Karpas-422 (cell line): ENCODE results near the gene CELSR1. TPM values are rescaled to one million over a fixed set of nuclear protein-coding genes. Genes with fewer than 3 reads are reported as not detected.

Experiments
- DNase-seq: peaks from one replicate; pipeline ENCODE4 v3.0.0-alpha.2; 2015
- H2AFZ ChIP-seq: fragments of 200-600 bp; sonication (generic); 2 replicates; pipeline ENCODE4 v1.6.1; 2014; ENCODE audit warnings: antibody characterized with exemption, low read length, mixed read lengths
- H3K27ac ChIP-seq: fragments of 200-600 bp; sonication (generic); 2 replicates; pipeline ENCODE4 v1.5.1; 2014; ENCODE audit warnings: mild to moderate bottlenecking, low read length, moderate library complexity
- H3K27me3 ChIP-seq: fragments of 200-600 bp; sonication (generic); 2 replicates; pipeline ENCODE4 v1.6.1; 2014; ENCODE audit warnings: low read length, mixed read lengths
- H3K36me3 ChIP-seq: fragments of 200-600 bp; sonication (generic); 2 replicates; pipeline ENCODE4 v1.6.1; 2014; ENCODE audit warnings: low read length, mixed read lengths; ENCODE audit not compliant: insufficient read depth
- H3K4me1 ChIP-seq: fragments of 200-600 bp; sonication (generic); 2 replicates; pipeline ENCODE4 v1.6.1; 2014; ENCODE audit warnings: mild to moderate bottlenecking, low read length, mixed read lengths
- H3K4me2 ChIP-seq: fragments of 200-600 bp; sonication (generic); 2 replicates; pipeline ENCODE4 v1.6.1; 2014; ENCODE audit warnings: low read length, low read depth, mild to moderate bottlenecking; ENCODE audit not compliant: poor library complexity, severe bottlenecking
- H3K4me3 ChIP-seq: fragments of 200-600 bp; sonication (generic); 2 replicates; pipeline ENCODE4 v1.5.1; 2014; ENCODE audit warnings: mild to moderate bottlenecking, antibody characterized with exemption, low read length, mixed read lengths
- H3K79me2 ChIP-seq: fragments of 200-600 bp; sonication (generic); 2 replicates; pipeline ENCODE4 v1.6.1; 2014; ENCODE audit warnings: mild to moderate bottlenecking, low read length, mixed read lengths
- H3K9ac ChIP-seq: fragments of 200-600 bp; sonication (generic); 2 replicates; pipeline ENCODE4 v1.6.0; 2014; ENCODE audit warnings: low read length
- H3K9me2 ChIP-seq: fragments of 200-600 bp; sonication (generic), shearing (Covaris generic); replicated peaks from 2 replicates; pipeline ENCODE4 v1.6.0; 2014; ENCODE audit warnings: mild to moderate bottlenecking, low read length, moderate library complexity; ENCODE audit not compliant: insufficient read depth
- H3K9me3 ChIP-seq: fragments of 300-700, 200-600 bp; sonication (generic); 2 replicates; pipeline ENCODE4 v1.6.1; 2014; ENCODE audit warnings: low read length, mixed read lengths
- H4K20me1 ChIP-seq: fragments of 200-600 bp; sonication (generic); 2 replicates; pipeline ENCODE4 v1.6.1; 2014; ENCODE audit warnings: mild to moderate bottlenecking, antibody characterized with exemption, low read length, low read depth; ENCODE audit not compliant: insufficient read depth
- total RNA-seq: library from RNA; depleted of rRNA; stranded (reverse); fragments of >200 nt; shearing (Covaris generic); gene quantifications from 2 replicates; pipeline ENCODE4 v1.2.3, GENCODE V29; 2014; ENCODE audit warnings: low replicate concordance

Gene CELSR1
- total RNA-seq, 1 experiment from 2014 or later: 0.11 TPM

DNA sequence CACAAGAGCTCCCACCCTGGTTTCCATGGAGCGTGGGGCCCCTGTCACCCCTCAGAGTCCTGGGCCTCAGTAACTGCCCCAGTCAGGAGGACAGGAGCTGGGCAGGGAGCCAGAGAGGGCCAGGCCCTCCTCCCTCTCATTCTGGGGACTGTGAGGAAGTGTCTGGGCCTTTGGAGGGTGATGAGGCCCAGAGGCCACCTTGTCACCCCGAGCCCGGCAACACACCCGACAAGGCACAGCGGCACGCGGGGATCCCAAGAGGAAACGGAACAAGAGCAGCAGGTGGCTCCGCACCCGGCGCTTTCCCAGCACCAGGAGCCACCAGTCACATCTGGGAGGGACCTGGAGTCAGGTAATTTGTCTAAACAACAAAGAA lies 72.1 kb downstream of the CELSR1 start:
- no peak for DNase-seq
- no peak overlapping the region for H3K9ac ChIP-seq
- H3K4me1 ChIP-seq: no peaks in the 10 kb centered on the region
- no peaks in the 10 kb centered on the region for H3K9me3 ChIP-seq
- no peak overlapping the region for H3K27ac ChIP-seq
- no peak overlapping the region for H3K4me3 ChIP-seq
- no peak overlapping the region for H3K4me2 ChIP-seq
- no peaks in the 10 kb centered on the region for H4K20me1 ChIP-seq
- no peaks in the 10 kb centered on the region for H3K9me2 ChIP-seq
- no peak overlapping the region for H2AFZ ChIP-seq
- H3K36me3 ChIP-seq: no peaks in the 10 kb centered on the region
- H3K27me3 ChIP-seq: no peaks in the 10 kb centered on the region
- H3K79me2 ChIP-seq: no peaks in the 10 kb centered on the region

GRCh38 chr22:46464701-46465344 lies 72.6 kb downstream of the CELSR1 start:
- Histone ChIP-seq H3K9me2 (no peaks in the 10 kb centered on the region), H3K9ac (no peak overlapping the region), H3K4me2 (no peak overlapping the region), H3K27ac (no peak overlapping the region), H3K36me3 (no peaks in the 10 kb centered on the region), H3K4me1 (no peaks in the 10 kb centered on the region), H3K27me3 (no peaks in the 10 kb centered on the region), H3K79me2 (no peaks in the 10 kb centered on the region), H2AFZ (no peak overlapping the region), H3K4me3 (no peak overlapping the region), H4K20me1 (no peaks in the 10 kb centered on the region), H3K9me3 (no peaks in the 10 kb centered on the region)
- no peak for DNase-seq

- Histone ChIP-seq H4K20me1 (no peaks in the 10 kb centered on the region), H3K4me2 (no peak overlapping the region), H3K9me3 (no peaks in the 10 kb centered on the region), H3K27ac (no peak overlapping the region), H3K4me1 (no peaks in the 10 kb centered on the region), H3K9ac (no peak overlapping the region), H3K9me2 (no peaks in the 10 kb centered on the region), H3K79me2 (no peaks in the 10 kb centered on the region), H3K36me3 (no peaks in the 10 kb centered on the region), H3K4me3 (no peak overlapping the region), H2AFZ (no peak overlapping the region), H3K27me3 (no peaks in the 10 kb centered on the region)
- DNase-seq: no peak
Measured at GRCh38 chr22:46464296-46464695, 73.1 kb downstream of the CELSR1 start.

DNA sequence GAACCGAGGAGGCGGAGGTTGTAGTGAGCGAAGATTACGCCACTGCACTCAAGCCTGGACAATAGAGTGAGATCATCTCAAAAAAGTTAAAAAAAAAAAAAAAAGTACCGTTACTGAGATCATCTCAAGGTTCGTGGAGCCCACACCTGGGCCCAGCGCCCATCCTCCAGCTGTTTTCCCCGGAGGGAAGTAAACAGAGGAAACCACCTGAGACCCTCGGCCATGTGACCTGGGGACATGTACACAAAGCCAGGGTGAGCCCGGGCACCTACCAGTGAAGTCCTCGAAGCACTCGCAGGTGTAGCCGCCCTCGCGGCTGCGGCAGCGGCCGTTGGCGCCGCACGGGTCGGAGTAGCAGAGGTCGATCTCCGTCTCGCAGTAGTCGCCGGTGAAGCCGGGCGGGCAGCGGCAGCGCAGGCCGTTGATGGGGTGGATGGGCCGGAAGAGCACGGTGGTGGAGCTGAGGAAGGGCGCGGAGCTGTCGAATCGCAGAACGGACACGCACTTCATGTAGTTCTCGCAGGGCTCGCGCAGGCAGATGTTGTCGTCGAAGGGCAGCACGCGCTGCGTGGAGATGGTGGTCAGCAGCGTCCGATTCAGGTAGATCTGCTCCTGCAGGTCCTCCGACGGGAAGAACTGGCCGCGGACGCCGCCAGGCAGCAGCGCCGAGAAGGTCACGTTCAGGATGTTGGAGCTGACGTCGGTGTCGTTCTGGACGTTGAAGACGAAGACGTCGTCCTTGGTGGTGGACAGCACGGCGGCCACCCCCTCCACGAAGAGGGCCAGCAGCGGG lies 73.8 kb downstream of the CELSR1 start:
- Histone ChIP-seq H3K4me2 (no peak overlapping the region), H3K9me3 (no peaks in the 10 kb centered on the region), H3K4me1 (no peaks in the 10 kb centered on the region), H3K9ac (no peak overlapping the region), H3K79me2 (no peaks in the 10 kb centered on the region), H3K9me2 (no peaks in the 10 kb centered on the region), H3K27ac (no peak overlapping the region), H3K4me3 (no peak overlapping the region), H2AFZ (no peak overlapping the region), H3K27me3 (no peaks in the 10 kb centered on the region), H4K20me1 (no peaks in the 10 kb centered on the region), H3K36me3 (no peaks in the 10 kb centered on the region)
- DNase-seq: no peak

DNA sequence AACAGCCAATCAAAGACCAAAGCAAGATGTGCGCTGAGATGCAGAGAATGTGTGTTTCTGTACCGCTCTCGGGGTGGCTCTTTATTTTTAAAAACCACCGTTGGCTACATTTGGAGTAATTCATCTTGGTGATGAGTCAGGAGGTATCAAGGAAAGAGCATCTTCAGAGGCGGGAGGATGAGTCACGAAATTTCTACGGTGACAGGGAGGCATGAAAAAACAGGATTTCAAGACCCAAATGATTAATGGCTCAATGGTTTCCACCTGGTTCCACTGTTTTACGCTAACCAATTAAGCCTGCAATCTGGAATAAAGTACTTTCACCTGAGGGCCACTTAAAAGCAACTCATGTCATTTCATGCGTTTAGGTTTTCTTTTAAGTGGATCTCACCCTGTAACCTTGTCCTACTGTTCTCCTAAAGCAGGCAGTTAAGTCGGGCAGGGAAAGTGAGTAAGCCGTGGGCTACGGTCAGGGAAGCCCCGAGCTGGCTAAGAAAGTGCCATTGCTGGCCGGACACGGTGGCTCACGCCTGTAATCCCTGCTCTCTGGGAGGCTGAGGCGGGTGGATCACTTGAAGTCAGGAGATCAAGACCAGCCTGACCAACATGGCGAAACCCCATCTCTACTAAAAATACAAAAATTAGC lies 74.6 kb downstream of the CELSR1 start:
- H2AFZ ChIP-seq: no peak overlapping the region
- H3K9me3 ChIP-seq: no peaks in the 10 kb centered on the region
- H3K36me3 ChIP-seq: no peaks in the 10 kb centered on the region
- no peak for DNase-seq
- H3K27ac ChIP-seq: no peak overlapping the region
- no peaks in the 10 kb centered on the region for H3K27me3 ChIP-seq
- H3K9me2 ChIP-seq: no peaks in the 10 kb centered on the region
- no peaks in the 10 kb centered on the region for H3K4me1 ChIP-seq
- H3K9ac ChIP-seq: no peak overlapping the region
- no peaks in the 10 kb centered on the region for H4K20me1 ChIP-seq
- H3K4me3 ChIP-seq: no peak overlapping the region
- no peak overlapping the region for H3K4me2 ChIP-seq
- H3K79me2 ChIP-seq: no peaks in the 10 kb centered on the region

GRCh38 chr22:46461566-46462180 lies 75.7 kb downstream of the CELSR1 start:
- H3K27ac ChIP-seq: no peak overlapping the region
- H3K27me3 ChIP-seq: no peaks in the 10 kb centered on the region
- no peaks in the 10 kb centered on the region for H3K9me2 ChIP-seq
- H3K4me3 ChIP-seq: no peak overlapping the region
- H2AFZ ChIP-seq: no peak overlapping the region
- no peaks in the 10 kb centered on the region for H3K9me3 ChIP-seq
- no peak overlapping the region for H3K4me2 ChIP-seq
- no peaks in the 10 kb centered on the region for H3K79me2 ChIP-seq
- H4K20me1 ChIP-seq: no peaks in the 10 kb centered on the region
- H3K4me1 ChIP-seq: no peaks in the 10 kb centered on the region
- no peak overlapping the region for H3K9ac ChIP-seq
- H3K36me3 ChIP-seq: no peaks in the 10 kb centered on the region
- no peak for DNase-seq

DNA sequence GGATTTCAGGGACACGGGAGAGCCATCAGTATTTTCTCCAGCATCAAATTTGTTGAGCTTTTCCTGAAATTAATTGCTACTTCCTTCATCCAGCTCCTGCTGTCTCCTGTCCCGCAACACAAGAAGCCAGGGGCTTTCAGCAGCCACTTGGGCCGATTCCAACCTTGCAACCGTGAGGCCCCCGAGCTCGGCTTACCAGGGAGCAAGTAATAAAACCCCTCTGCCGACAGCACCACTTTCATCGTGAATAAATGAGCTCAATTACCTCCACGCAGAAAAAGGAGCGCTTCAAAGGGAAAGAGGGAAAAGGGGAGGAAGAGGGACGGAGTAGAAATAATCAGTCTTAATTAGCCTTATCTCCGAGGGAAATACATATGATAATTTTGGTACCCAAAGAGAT lies 76.6 kb downstream of the CELSR1 start:
- Histone ChIP-seq H3K4me1 (no peaks in the 10 kb centered on the region), H3K79me2 (no peaks in the 10 kb centered on the region), H3K27ac (no peak overlapping the region), H3K9ac (no peak overlapping the region), H3K4me3 (no peak overlapping the region), H3K36me3 (no peaks in the 10 kb centered on the region), H4K20me1 (no peaks in the 10 kb centered on the region), H3K9me3 (no peaks in the 10 kb centered on the region), H3K4me2 (no peak overlapping the region), H3K27me3 (no peaks in the 10 kb centered on the region), H2AFZ (no peak overlapping the region), H3K9me2 (no peaks in the 10 kb centered on the region)
- no peak for DNase-seq
